GM12872 (cell line): ENCODE results near the gene ITPRIPL1.

ENCODE experiments used
- CTCF ChIP-seq: IDR thresholded peaks from 3 replicates; pipeline ENCODE4 v1.5.1; 2011; ENCODE audit warnings: low read depth, mild to moderate bottlenecking, low read length, moderate library complexity; ENCODE audit not compliant: insufficient read depth

ITPRIPL1 gene

GRCh38 chr2:96345868-96346462 lies 20.8 kb downstream of the ITPRIPL1 start:
- TF ChIP-seq CTCF: no peak

DNA sequence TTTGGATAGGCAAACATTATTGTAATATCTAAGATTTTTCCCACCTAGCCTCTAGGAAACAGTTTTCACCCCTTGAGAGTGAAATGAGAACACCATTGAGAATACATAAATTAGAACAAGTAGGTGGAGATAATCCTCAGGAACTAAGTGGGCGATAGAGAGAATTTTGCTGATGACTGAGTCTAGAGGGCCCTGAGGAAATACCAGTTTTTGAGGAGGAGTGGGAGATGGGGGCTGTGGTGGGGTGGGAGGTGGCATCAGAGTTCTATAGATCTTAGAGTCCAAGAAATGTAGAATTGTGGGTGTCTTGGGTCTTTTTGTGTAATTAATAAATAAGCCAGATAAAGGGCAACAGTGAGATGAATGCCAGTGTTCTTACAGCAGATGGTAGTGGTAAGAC lies 22.3 kb downstream of the ITPRIPL1 start:
- no peak for TF ChIP-seq CTCF

GRCh38 chr2:96353032-96353561 lies 28.0 kb downstream of the ITPRIPL1 start:
- no peak for TF ChIP-seq CTCF

- TF ChIP-seq CTCF: no peak
Observed at GRCh38 chr2:96353606-96354101, 28.5 kb downstream of the ITPRIPL1 start.

GRCh38 chr2:96354492-96354891 lies 29.4 kb downstream of the ITPRIPL1 start:
- no peak for TF ChIP-seq CTCF

DNA sequence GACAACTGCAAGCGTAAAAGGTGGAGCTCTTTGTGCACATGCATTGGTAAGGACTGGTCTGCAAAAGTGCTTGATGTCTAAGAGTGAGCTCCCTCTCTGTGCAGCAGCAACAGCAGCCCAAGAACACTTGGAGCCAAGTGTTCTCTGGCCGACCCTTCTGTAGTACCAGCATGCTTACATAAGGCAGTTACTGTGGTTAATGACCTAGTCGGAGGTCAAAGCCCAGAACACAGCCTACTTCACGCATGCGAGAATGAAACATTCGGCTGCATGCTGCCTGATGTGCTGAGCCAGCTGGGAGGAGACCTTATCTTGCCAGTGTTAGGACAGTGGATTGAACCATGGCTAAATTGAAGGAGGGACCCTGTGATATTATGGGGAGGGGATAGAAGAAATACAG lies 31.8 kb downstream of the ITPRIPL1 start:
- TF ChIP-seq CTCF: no peak

GRCh38 chr2:96359310-96359709 lies 34.2 kb downstream of the ITPRIPL1 start:
- peak; percentile 55 for TF ChIP-seq CTCF
